PC-9 (cell line): Measurements from ENCODE around the gene CCDC51. TPM values are rescaled to one million over a fixed set of nuclear protein-coding genes. Genes with fewer than 3 reads are reported as not detected.

ENCODE experiments used
- BruUV-seq: library from RNA; stranded (reverse); fragments of 400-500 nt; replicated peaks from 2 replicates; lab custom pipeline; 2021; lab: Mats Ljungman, UMichigan
- CTCF ChIA-PET: fragments of 300-600 bp; sonication (Branson Sonifier 250); formaldehyde crosslinking; loops from one replicate; lab custom pipeline; 2022; ENCODE audit warnings: antibody characterized with exemption; lab: Charles Lee
- POLR2A ChIA-PET: fragments of 300-600 bp; sonication (Branson Sonifier 250); formaldehyde crosslinking; loops from one replicate; lab custom pipeline; 2022; ENCODE audit warnings: antibody characterized with exemption; ENCODE audit not compliant: unreplicated experiment; lab: Charles Lee
- DNase-seq, 2 experiments: peaks; one replicate each; pipeline versions ENCODE4 v3.0.0 to v3.0.0-alpha.2; 2015 to 2022; ENCODE audit warnings: mixed read lengths in 1 of 2
- H2AFZ ChIP-seq: fragments of 200-600 bp; sonication (generic); 2 replicates; pipeline ENCODE4 v1.8.1; 2017; ENCODE audit warnings: antibody characterized with exemption
- H3F3A ChIP-seq: fragments of 200-600 bp; sonication (generic); 2 replicates; pipeline ENCODE4 v1.8.1; 2017; ENCODE audit warnings: antibody characterized with exemption, mild to moderate bottlenecking, low read depth; ENCODE audit not compliant: insufficient read depth
- H3K27ac ChIP-seq: fragments of 200-600 bp; sonication (generic); 2 replicates; pipeline ENCODE4 v1.6.1; 2016; ENCODE audit warnings: mixed run types
- H3K27me3 ChIP-seq: fragments of 200-600 bp; sonication (generic); 2 replicates; pipeline ENCODE4 v1.6.1; 2016; ENCODE audit warnings: low read depth, mixed run types; ENCODE audit not compliant: insufficient read depth
- H3K36me3 ChIP-seq: fragments of 200-600 bp; sonication (generic); 2 replicates; pipeline ENCODE4 v1.6.1; 2016; ENCODE audit warnings: low read depth, mixed run types
- H3K4me1 ChIP-seq: fragments of 200-600 bp; sonication (generic); replicated peaks from 2 replicates; pipeline ENCODE4 v1.6.1; 2016; ENCODE audit warnings: mixed run types; ENCODE audit not compliant: insufficient read depth
- H3K4me2 ChIP-seq: fragments of 200-600 bp; sonication (generic); 2 replicates; pipeline ENCODE4 v1.6.1; 2017; ENCODE audit warnings: mixed run types
- H3K4me3 ChIP-seq: fragments of 200-600 bp; sonication (generic); 2 replicates; pipeline ENCODE4 v1.6.1; 2016; ENCODE audit warnings: mixed run types
- H3K79me2 ChIP-seq: fragments of 200-600 bp; sonication (generic); 2 replicates; pipeline ENCODE4 v1.6.1; 2017; ENCODE audit warnings: low read depth, mixed run types
- H3K9me2 ChIP-seq: fragments of 200-600 bp; sonication (generic); 2 replicates; pipeline ENCODE4 v1.8.1; 2017; ENCODE audit warnings: mild to moderate bottlenecking; ENCODE audit not compliant: insufficient read depth
- H3K9me3 ChIP-seq: fragments of 200-600 bp; sonication (generic); 2 replicates; pipeline ENCODE4 v1.8.1; 2016; ENCODE audit warnings: low read depth; ENCODE audit not compliant: insufficient read depth
- H4K20me1 ChIP-seq: fragments of 200-600 bp; sonication (generic); 2 replicates; pipeline ENCODE4 v1.8.1; 2017; ENCODE audit not compliant: insufficient read depth
- EZH2 ChIP-seq: fragments of 200-600 bp; sonication (generic); IDR thresholded peaks from 2 replicates; pipeline ENCODE4 v1.8.0; 2017; ENCODE audit warnings: antibody characterized with exemption, low read depth
- intact Hi-C: fragments of 100-400 bp; cut with micrococcal nuclease; formaldehyde crosslinking; loops from one replicate; pipeline ENCODE4 v1.10.0; 2022; ENCODE audit not compliant: unreplicated experiment
- total RNA-seq: library from RNA; stranded (reverse); gene quantifications from 2 replicates; pipeline ENCODE4 v1.2.3, GENCODE V29; 2021
- TF ChIP-seq, protein P1 (sequence below): fragments of 200-600 bp; sonication (generic); conservative IDR thresholded peaks from 2 replicates; pipeline ENCODE4 v1.6.1; 2017; ENCODE audit warnings: mixed run types, antibody characterized with exemption, mild to moderate bottlenecking, moderate library complexity

The CCDC51 gene
- total RNA-seq, 1 experiment from 2014 or later: 28.5 TPM

DNA sequence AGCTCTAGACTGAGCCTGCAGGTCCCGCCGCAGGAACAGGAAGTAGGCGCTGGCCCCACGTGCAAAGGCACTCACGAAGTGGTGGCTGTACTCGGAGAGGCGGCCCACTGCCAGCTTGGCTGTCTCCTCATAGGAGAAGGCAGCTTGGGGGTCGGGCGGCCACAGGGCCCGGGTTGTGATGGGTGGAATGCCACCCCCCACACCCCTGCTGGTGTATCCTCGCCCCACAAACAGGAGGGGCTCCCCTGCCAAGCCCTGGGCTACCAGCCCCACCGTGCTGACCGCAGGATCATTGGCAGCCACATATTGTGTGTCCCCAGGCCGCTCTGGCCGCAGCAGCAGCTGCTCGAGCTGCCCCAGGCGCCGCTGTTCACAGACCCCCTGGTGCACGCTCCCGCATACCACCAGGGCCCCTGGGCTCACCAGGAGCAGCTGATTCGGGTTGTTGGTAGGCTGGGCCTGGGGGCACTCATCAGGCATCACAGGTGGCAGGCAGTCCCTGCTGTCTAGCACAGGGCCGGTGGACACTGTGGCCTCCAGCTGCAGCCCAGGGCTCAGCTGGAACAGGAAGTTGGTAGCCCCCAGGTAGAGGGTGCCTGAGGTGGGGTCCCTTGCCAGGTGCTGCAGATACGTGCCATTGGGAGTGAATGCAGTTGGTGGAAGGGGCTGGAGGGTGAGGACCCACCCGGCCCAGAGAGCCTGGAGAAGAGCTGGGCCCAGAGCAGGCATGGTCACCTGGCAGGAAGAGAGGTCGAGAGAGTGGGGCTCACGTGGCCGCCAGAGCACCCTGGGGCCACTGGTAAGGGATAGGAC lies 15.8 kb downstream of the CCDC51 start:
- TF ChIP-seq, protein P1, sequence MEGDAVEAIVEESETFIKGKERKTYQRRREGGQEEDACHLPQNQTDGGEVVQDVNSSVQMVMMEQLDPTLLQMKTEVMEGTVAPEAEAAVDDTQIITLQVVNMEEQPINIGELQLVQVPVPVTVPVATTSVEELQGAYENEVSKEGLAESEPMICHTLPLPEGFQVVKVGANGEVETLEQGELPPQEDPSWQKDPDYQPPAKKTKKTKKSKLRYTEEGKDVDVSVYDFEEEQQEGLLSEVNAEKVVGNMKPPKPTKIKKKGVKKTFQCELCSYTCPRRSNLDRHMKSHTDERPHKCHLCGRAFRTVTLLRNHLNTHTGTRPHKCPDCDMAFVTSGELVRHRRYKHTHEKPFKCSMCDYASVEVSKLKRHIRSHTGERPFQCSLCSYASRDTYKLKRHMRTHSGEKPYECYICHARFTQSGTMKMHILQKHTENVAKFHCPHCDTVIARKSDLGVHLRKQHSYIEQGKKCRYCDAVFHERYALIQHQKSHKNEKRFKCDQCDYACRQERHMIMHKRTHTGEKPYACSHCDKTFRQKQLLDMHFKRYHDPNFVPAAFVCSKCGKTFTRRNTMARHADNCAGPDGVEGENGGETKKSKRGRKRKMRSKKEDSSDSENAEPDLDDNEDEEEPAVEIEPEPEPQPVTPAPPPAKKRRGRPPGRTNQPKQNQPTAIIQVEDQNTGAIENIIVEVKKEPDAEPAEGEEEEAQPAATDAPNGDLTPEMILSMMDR: no peak
- TF ChIP-seq EZH2: no peak
- BruUV-seq: no TSS peak
- Histone ChIP-seq H3K27me3 (no peaks in the 10 kb centered on the region), H3K36me3 (no peaks in the 10 kb centered on the region), H3K79me2 (peaks cover 25% of the 10 kb centered on the region), H4K20me1 (no peaks in the 10 kb centered on the region), H3F3A (no peaks in the 10 kb centered on the region), H3K4me2 (no peak overlapping the region), H3K9me3 (no peaks in the 10 kb centered on the region), H3K27ac (no peak overlapping the region), H2AFZ (no peak overlapping the region), H3K4me3 (no peak overlapping the region), H3K4me1 (peaks cover 5% of the 10 kb centered on the region; the same call in 1 of the 2 replicates), H3K9me2 (no peaks in the 10 kb centered on the region)
- ChIA-PET POLR2A (interaction anchor here (0.6 kb wide), 1 partner anchor 169 kb away, joined by 7 read pairs; no protein-coding TSS in a partner anchor), CTCF (no interaction called here)
- intact Hi-C loops: no loop called here
- DNase-seq: no peak

DNA sequence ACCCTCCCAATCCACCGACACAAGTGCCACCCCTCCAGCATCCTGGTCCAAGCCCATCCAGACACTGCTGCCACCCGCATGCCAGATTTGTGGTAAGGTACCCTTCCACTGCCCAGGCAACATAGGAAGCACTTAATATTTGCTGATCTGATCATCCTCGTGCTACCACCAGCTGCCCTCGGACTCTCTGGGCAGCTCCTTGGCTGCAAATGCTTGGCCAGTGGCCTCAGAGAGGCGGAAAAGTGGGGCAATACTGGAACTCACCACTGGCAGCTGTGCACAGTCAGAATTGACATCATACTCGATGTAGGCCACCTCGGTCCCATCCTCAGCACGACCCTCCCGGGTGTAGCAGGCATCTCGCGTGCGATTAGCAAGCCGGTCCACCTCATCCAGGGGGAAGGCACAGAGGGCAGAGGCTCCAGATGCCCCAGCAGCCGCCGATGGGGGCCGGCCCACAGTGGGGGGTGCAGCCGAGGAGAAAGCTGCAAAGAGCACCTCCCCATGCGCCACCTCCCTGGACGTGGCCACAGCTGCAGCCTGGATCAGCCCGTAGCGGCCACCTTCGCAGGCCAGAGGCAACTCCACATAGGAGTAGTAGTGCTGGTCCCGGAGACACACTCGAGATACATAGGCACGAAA lies 16.6 kb downstream of the CCDC51 start:
- intact Hi-C loops: no loop called here

DNA sequence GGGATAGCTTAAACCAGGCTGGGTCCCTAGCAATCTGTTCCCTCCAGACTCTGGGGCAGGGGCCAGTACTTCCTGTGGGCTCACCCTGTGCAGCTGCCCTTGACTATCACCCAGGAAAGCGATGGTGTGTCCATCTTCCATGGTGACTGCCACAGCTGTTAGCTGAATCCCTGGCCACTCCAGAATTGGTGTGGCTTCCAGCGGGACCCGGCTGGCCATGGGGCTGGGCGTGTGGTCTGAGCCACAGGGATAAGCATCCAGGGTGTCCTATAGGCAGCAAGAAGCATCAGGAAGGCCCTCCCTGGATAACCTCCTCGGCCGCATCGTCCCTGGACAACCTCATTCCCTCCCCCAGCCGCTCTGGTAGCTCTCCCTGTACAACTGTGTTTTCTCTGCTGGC lies 17.2 kb downstream of the CCDC51 start:
- H3K4me2 ChIP-seq: no peak overlapping the region
- intact Hi-C loops: no loop called here
- ChIA-PET CTCF (interaction anchor here (1.2 kb wide), 1 partner anchor 17 kb away, joined by 4 read pairs; the partner anchor contains the start of gene CCDC51), POLR2A (interaction anchor here (0.7 kb wide), 1 partner anchor 235 kb away, joined by 3 read pairs; no protein-coding TSS in a partner anchor)
- BruUV-seq: no TSS peak
- H3K9me2 ChIP-seq: no peaks in the 10 kb centered on the region
- H2AFZ ChIP-seq: no peak overlapping the region
- TF ChIP-seq EZH2: no peak
- TF ChIP-seq, protein P1: no peak
- peaks cover 17% of the 10 kb centered on the region for H3K79me2 ChIP-seq
- no peaks in the 10 kb centered on the region for H3F3A ChIP-seq
- no peaks in the 10 kb centered on the region for H3K36me3 ChIP-seq
- no peaks in the 10 kb centered on the region for H3K27me3 ChIP-seq
- no peaks in the 10 kb centered on the region for H3K9me3 ChIP-seq
- no peak for DNase-seq
- H3K4me1 ChIP-seq: no peaks in the 10 kb centered on the region
- H3K27ac ChIP-seq: no peak overlapping the region
- H4K20me1 ChIP-seq: no peaks in the 10 kb centered on the region
- no peak overlapping the region for H3K4me3 ChIP-seq

More for the DNA sequence above, 16.6 kb downstream of the CCDC51 start:
- H3K27ac ChIP-seq: no peak overlapping the region
- ChIA-PET POLR2A (interaction anchor here (0.7 kb wide), 1 partner anchor 236 kb away, joined by 3 read pairs; no protein-coding TSS in a partner anchor), CTCF (interaction anchor here (1.2 kb wide), 1 partner anchor 16 kb away, joined by 4 read pairs; the partner anchor contains the start of gene CCDC51)
- no peak overlapping the region for H2AFZ ChIP-seq
- no peaks in the 10 kb centered on the region for H3K9me2 ChIP-seq
- BruUV-seq: no TSS peak
- no peak for TF ChIP-seq EZH2
- H3K27me3 ChIP-seq: no peaks in the 10 kb centered on the region
- no peaks in the 10 kb centered on the region for H3K36me3 ChIP-seq
- no peak overlapping the region for H3K4me3 ChIP-seq
- H3K79me2 ChIP-seq: peaks cover 24% of the 10 kb centered on the region
- DNase-seq: no peak
- no peaks in the 10 kb centered on the region for H3F3A ChIP-seq
- H3K9me3 ChIP-seq: no peaks in the 10 kb centered on the region
- H4K20me1 ChIP-seq: no peaks in the 10 kb centered on the region
- H3K4me1 ChIP-seq: peaks cover 5% of the 10 kb centered on the region; the same call in 1 of the 2 replicates
- no peak overlapping the region for H3K4me2 ChIP-seq
